DND-41 (cell line): Measurements from ENCODE around the gene SERPING1.
A peak's percentile ranks its signal among the peaks of the same experiment; 100 is the strongest.

ENCODE experiments used
- ATAC-seq: fragments of 200-7000 bp; cut with Tn5 transposase; 3 replicates; pipeline ENCODE4 v1.9.1; 2021; ENCODE audit warnings: low read depth; ENCODE audit not compliant: insufficient read depth
- DNase-seq: peaks from one replicate; pipeline ENCODE4 v3.0.0-alpha.2; 2020
- H2AFZ ChIP-seq: 2 replicates; pipeline ENCODE4 v1.6.0; 2012; ENCODE audit warnings: low read depth, low read length
- H3K27ac ChIP-seq: 2 replicates; pipeline ENCODE4 v1.5.1; 2012; ENCODE audit warnings: low read length, inconsistent platforms
- H3K27me3 ChIP-seq: fragments of 200-600 bp; sonication (generic); 2 replicates; pipeline ENCODE4 v1.6.0; 2012; ENCODE audit warnings: low read length, mild to moderate bottlenecking, inconsistent platforms; ENCODE audit not compliant: insufficient read depth, poor library complexity
- H3K36me3 ChIP-seq: 2 replicates; pipeline ENCODE4 v1.5.1; 2012; ENCODE audit warnings: low read length, inconsistent platforms; ENCODE audit not compliant: insufficient read depth
- H3K4me1 ChIP-seq: 2 replicates; pipeline ENCODE4 v1.5.1; 2012; ENCODE audit warnings: mild to moderate bottlenecking, low read length; ENCODE audit not compliant: insufficient read depth
- H3K4me2 ChIP-seq: 2 replicates; pipeline ENCODE4 v1.6.0; 2012; ENCODE audit warnings: mild to moderate bottlenecking, moderate library complexity, low read length, inconsistent platforms; ENCODE audit not compliant: insufficient read depth
- H3K4me3 ChIP-seq, 2 experiments: fragments of 200-600 bp in 1 of 2; shearing (Covaris generic) in 1 of 2; 2 replicates each; pipeline ENCODE4 v1.5.1; 2012 to 2016; ENCODE audit warnings: inconsistent platforms in 2 of 2, low read length in 2 of 2, mild to moderate bottlenecking in 2 of 2, low read depth in 1 of 2, moderate library complexity in 1 of 2
- H3K79me2 ChIP-seq: 2 replicates; pipeline ENCODE4 v1.6.0; 2012; ENCODE audit warnings: low read length, inconsistent platforms; ENCODE audit not compliant: insufficient read depth
- H3K9ac ChIP-seq: 2 replicates; pipeline ENCODE4 v1.6.0; 2012; ENCODE audit warnings: low read depth, mild to moderate bottlenecking, inconsistent platforms, low read length, moderate library complexity
- H3K9me3 ChIP-seq: 2 replicates; pipeline ENCODE4 v1.5.1; 2012; ENCODE audit warnings: low read length, moderate library complexity, mild to moderate bottlenecking, inconsistent platforms; ENCODE audit not compliant: insufficient read depth, severe bottlenecking
- H4K20me1 ChIP-seq: 2 replicates; pipeline ENCODE4 v1.6.0; 2012; ENCODE audit warnings: low read length; ENCODE audit not compliant: insufficient read depth
- EZH2 ChIP-seq: IDR thresholded peaks from 3 replicates; pipeline ENCODE4 v1.6.1; 2012; ENCODE audit warnings: borderline replicate concordance, low read depth, mild to moderate bottlenecking, moderate library complexity, low read length, inconsistent platforms; ENCODE audit not compliant: severe bottlenecking
- TF ChIP-seq, protein P1 (sequence below): IDR thresholded peaks from 2 replicates; pipeline ENCODE4 v1.5.1; 2012; ENCODE audit warnings: borderline replicate concordance, low read length, moderate library complexity, mild to moderate bottlenecking; ENCODE audit not compliant: poor library complexity, severe bottlenecking; ENCODE audit errors: extremely low read depth

Gene SERPING1

GRCh38 chr11:57640068-57640800 is 42.7 kb downstream of the SERPING1 start:
- H3K9me3 ChIP-seq: no peaks in the 10 kb centered on the region
- TF ChIP-seq, protein P1, sequence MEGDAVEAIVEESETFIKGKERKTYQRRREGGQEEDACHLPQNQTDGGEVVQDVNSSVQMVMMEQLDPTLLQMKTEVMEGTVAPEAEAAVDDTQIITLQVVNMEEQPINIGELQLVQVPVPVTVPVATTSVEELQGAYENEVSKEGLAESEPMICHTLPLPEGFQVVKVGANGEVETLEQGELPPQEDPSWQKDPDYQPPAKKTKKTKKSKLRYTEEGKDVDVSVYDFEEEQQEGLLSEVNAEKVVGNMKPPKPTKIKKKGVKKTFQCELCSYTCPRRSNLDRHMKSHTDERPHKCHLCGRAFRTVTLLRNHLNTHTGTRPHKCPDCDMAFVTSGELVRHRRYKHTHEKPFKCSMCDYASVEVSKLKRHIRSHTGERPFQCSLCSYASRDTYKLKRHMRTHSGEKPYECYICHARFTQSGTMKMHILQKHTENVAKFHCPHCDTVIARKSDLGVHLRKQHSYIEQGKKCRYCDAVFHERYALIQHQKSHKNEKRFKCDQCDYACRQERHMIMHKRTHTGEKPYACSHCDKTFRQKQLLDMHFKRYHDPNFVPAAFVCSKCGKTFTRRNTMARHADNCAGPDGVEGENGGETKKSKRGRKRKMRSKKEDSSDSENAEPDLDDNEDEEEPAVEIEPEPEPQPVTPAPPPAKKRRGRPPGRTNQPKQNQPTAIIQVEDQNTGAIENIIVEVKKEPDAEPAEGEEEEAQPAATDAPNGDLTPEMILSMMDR: no peak
- no peak for TF ChIP-seq EZH2
- H3K27ac ChIP-seq: peak overlapping the region; percentile 92
- no peaks in the 10 kb centered on the region for H3K27me3 ChIP-seq
- peak overlapping the region; percentile 72 for H3K4me2 ChIP-seq
- DNase-seq: no peak
- peak overlapping the region; percentile 60 for H3K9ac ChIP-seq
- H3K4me1 ChIP-seq: peaks cover 45% of the 10 kb centered on the region
- H4K20me1 ChIP-seq: no peaks in the 10 kb centered on the region
- peak overlapping the region in 1 of 2 experiments; percentile 61; a peak in 1 of 4 replicates for H3K4me3 ChIP-seq
- H2AFZ ChIP-seq: peak overlapping the region; percentile 67; the same call in 1 of the 2 replicates
- H3K79me2 ChIP-seq: 0 out of 2 replicates have a peak, but pooled peaks cover 4% of the 10 kb centered on the region
- ATAC-seq: no peak
- H3K36me3 ChIP-seq: no peaks in the 10 kb centered on the region

DNA sequence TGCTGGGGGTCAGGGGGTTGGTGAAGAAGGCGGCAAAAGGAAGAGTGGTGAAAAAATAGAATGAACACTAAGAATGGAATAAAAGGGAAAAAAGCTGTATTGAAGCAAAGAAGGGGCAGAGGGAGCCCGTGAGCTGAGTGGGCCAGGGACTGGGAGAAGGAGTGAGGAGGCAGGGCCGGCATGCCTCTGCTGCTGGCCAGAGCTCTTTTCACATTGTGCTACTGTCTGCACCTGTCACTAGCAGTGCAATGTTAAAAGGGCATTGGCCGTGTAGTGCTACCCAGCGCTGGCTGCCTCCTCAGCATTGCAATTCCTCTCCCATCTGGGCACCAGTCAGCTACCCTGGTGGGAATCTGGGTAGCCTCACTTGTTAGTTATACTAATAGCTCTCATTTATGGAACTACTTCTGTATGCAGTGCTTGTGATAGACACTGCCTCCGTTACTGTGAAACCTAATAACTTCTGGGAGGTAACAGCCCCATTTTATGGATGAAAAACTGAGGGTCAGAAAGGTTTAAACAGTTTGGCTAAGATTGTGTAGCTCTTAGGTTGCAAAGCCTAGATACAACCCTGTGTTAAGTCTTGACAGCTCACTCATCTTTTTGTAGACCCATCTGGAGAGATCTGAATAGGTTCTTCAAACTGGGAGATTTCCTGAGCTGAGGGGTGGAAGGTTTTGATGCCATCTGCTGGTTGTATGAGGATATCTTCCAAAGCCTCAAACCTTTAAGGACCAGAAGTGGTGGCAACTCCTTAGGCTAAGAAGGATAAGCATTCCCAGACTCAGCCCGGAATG is 43.7 kb downstream of the SERPING1 start:
- ATAC-seq: peak; percentile 25
- Histone ChIP-seq H3K36me3 (no peaks in the 10 kb centered on the region), H3K4me2 (no peak overlapping the region), H3K27me3 (peaks cover 7% of the 10 kb centered on the region), H3K4me3 (no peak overlapping the region), H3K9ac (no peak overlapping the region), H3K27ac (peak overlapping the region; percentile 92; the same call in 1 of the 2 replicates), H3K4me1 (peaks cover 48% of the 10 kb centered on the region), H3K79me2 (0 out of 2 replicates have a peak, but pooled peaks cover 4% of the 10 kb centered on the region), H2AFZ (no peak overlapping the region), H3K9me3 (no peaks in the 10 kb centered on the region), H4K20me1 (no peaks in the 10 kb centered on the region)
- DNase-seq: peak; percentile 66
- no peak for TF ChIP-seq EZH2
- TF ChIP-seq, protein P1: peak; percentile 83

- H3K4me2 ChIP-seq: no peak overlapping the region
These were observed 46.3 kb downstream of the SERPING1 start for GRCh38 chr11:57643802-57644201.

More at GRCh38 chr11:57643802-57644201, 46.3 kb downstream of the SERPING1 start:
- Histone ChIP-seq H3K27ac (no peak overlapping the region), H4K20me1 (no peaks in the 10 kb centered on the region), H3K27me3 (peaks cover 33% of the 10 kb centered on the region), H3K4me1 (peaks cover 57% of the 10 kb centered on the region), H3K9me3 (no peaks in the 10 kb centered on the region), H2AFZ (no peak overlapping the region), H3K4me3 (no peak overlapping the region), H3K36me3 (no peaks in the 10 kb centered on the region), H3K9ac (no peak overlapping the region), H3K79me2 (0 out of 2 replicates have a peak, but pooled peaks cover 4% of the 10 kb centered on the region)
- ATAC-seq: no peak
- TF ChIP-seq, protein P1: no peak
- TF ChIP-seq EZH2: no peak
- DNase-seq: no peak
